HCT116 (cell line): ENCODE results near the gene HOXB1. TPM values are rescaled to one million over a fixed set of nuclear protein-coding genes. Genes with fewer than 3 reads are reported as not detected.
"Not testable (repeated sequence)": the region's sequence is repeated elsewhere in the genome, so short reads cannot be mapped to it uniquely, and the experiment has no call there.

Source experiments
- ATAC-seq: fragments of 200-7000 bp; cut with Tn5 transposase; 2 replicates; pipeline ENCODE4 v1.9.1; 2020; ENCODE audit warnings: mild to moderate bottlenecking, moderate library complexity
- BruUV-seq: library from RNA; stranded (reverse); fragments of 400-500 nt; replicated peaks from 2 replicates; lab custom pipeline; 2021; lab: Mats Ljungman, UMichigan
- CTCF ChIA-PET: fragments of 300-600 bp; sonication (Branson Sonifier 250); formaldehyde crosslinking; loops from one replicate; lab custom pipeline; 2021; ENCODE audit warnings: antibody characterized with exemption; lab: Charles Lee
- POLR2A ChIA-PET: fragments of 300-600, 350-600 bp; sonication (Branson Sonifier 250); formaldehyde crosslinking; loops from one replicate; lab custom pipeline; 2021; ENCODE audit warnings: antibody characterized with exemption; lab: Charles Lee
- RAD21 ChIA-PET, 2 experiments: fragments of 300-600 bp; sonication (Branson Sonifier 250); formaldehyde crosslinking; loops; one replicate each; lab custom pipeline; 2023; ENCODE audit warnings: low total read pairs in 2 of 2; ENCODE audit not compliant: uncharacterized antibody in 2 of 2, unreplicated experiment in 2 of 2, low non-redundant PET in 1 of 2; lab: Charles Lee
- DNase-seq: peaks from one replicate; pipeline ENCODE4 v3.0.0-alpha.2; 2010; ENCODE audit warnings: low read depth, low spot score
- H2AFZ ChIP-seq: fragments of 200-600 bp; shearing (Covaris generic), sonication (generic); 2 replicates; pipeline ENCODE4 v1.6.1; 2017; ENCODE audit warnings: low read depth, mixed run types, mixed read lengths, antibody characterized with exemption, low read length; ENCODE audit not compliant: poor library complexity, severe bottlenecking
- H3K27ac ChIP-seq: 2 replicates; pipeline ENCODE4 v1.5.1; 2012; ENCODE audit warnings: low read depth, low read length
- H3K27me3 ChIP-seq: fragments of 200-600 bp; sonication (generic); 2 replicates; pipeline ENCODE4 v1.6.1; 2016; ENCODE audit warnings: mixed run types, low read length, mixed read lengths; ENCODE audit not compliant: insufficient read depth
- H3K36me3 ChIP-seq, 2 experiments: fragments of 200-500 bp in 1 of 2; fragments of 200-600 bp in 1 of 2; sonication (Bioruptor generic) in 1 of 2; sonication (generic) in 1 of 2; 2 replicates each; pipeline versions ENCODE4 v1.5.1 to v1.6.1; 2014 to 2016; ENCODE audit warnings: low read length in 2 of 2, inconsistent platforms in 1 of 2, mixed read lengths in 1 of 2, mixed run types in 1 of 2; ENCODE audit not compliant: insufficient read depth in 2 of 2, control insufficient read depth in 1 of 2
- H3K4me1 ChIP-seq, 2 experiments: fragments of 200-600 bp in 1 of 2; sonication (generic) in 1 of 2; 2 replicates each; pipeline versions ENCODE4 v1.5.1 to v1.6.1; 2012 to 2017; ENCODE audit warnings: low read length in 2 of 2, inconsistent platforms in 1 of 2, mild to moderate bottlenecking in 1 of 2, mixed read lengths in 1 of 2, mixed run types in 1 of 2, moderate library complexity in 1 of 2; ENCODE audit not compliant: insufficient read depth in 2 of 2, control insufficient read depth in 1 of 2
- H3K4me2 ChIP-seq: fragments of 200-600 bp; sonication (generic); 2 replicates; pipeline ENCODE4 v1.6.1; 2017; ENCODE audit warnings: mixed run types, low read length, mixed read lengths
- H3K4me3 ChIP-seq, 2 experiments: fragments of 200-600 bp in 1 of 2; sonication (generic) in 1 of 2; replicated peaks in 1 of 2; 2 replicates each; pipeline ENCODE4 v1.5.1; 2011 to 2016; ENCODE audit warnings: low read length in 2 of 2, control low read depth in 1 of 2, low read depth in 1 of 2, mild to moderate bottlenecking in 1 of 2, mixed read lengths in 1 of 2, mixed run types in 1 of 2
- H3K79me2 ChIP-seq: fragments of 200-600 bp; sonication (generic); 2 replicates; pipeline ENCODE4 v1.6.1; 2017; ENCODE audit warnings: mild to moderate bottlenecking, mixed run types, low read length, moderate library complexity, mixed read lengths; ENCODE audit not compliant: insufficient read depth
- H3K9ac ChIP-seq: fragments of 200-600 bp; sonication (generic); 2 replicates; pipeline ENCODE4 v1.6.1; 2016; ENCODE audit warnings: low read length, mixed read lengths
- H3K9me2 ChIP-seq: fragments of 200-600 bp; sonication (generic), shearing (Covaris generic); 2 replicates; pipeline ENCODE4 v1.6.1; 2017; ENCODE audit warnings: mixed run types, mild to moderate bottlenecking, moderate library complexity; ENCODE audit not compliant: insufficient read depth
- H3K9me3 ChIP-seq, 2 experiments: fragments of 200-500 bp in 1 of 2; fragments of 200-600 bp in 1 of 2; sonication (Bioruptor generic) in 1 of 2; sonication (generic) in 1 of 2; 2 replicates each; pipeline ENCODE4 v1.6.1; 2014 to 2017; ENCODE audit warnings: low read length in 2 of 2, mixed read lengths in 2 of 2, inconsistent platforms in 1 of 2, low read depth in 1 of 2, mild to moderate bottlenecking in 1 of 2, mixed run types in 1 of 2, moderate library complexity in 1 of 2; ENCODE audit not compliant: control insufficient read depth in 1 of 2, insufficient read depth in 1 of 2
- H4K20me1 ChIP-seq: fragments of 200-600 bp; sonication (generic), shearing (Covaris generic); 2 replicates; pipeline ENCODE4 v1.6.1; 2017; ENCODE audit warnings: mixed run types, mild to moderate bottlenecking, moderate library complexity; ENCODE audit not compliant: insufficient read depth
- CTCF ChIP-seq, 3 experiments: fragments of 200-600 bp in 1 of 3; sonication (generic) in 1 of 3; IDR thresholded peaks in 2 of 3; conservative IDR thresholded peaks in 1 of 3; 2 replicates each; pipeline ENCODE4 v1.5.1; 2012 to 2017; ENCODE audit warnings: low read depth in 2 of 3, low read length in 2 of 3, antibody characterized with exemption in 1 of 3, borderline replicate concordance in 1 of 3, control low read depth in 1 of 3, mild to moderate bottlenecking in 1 of 3, mixed read lengths in 1 of 3, mixed run types in 1 of 3, moderate library complexity in 1 of 3; ENCODE audit not compliant: insufficient read depth in 1 of 3
- EZH2 ChIP-seq: fragments of 200-600 bp; sonication (generic); IDR thresholded peaks from 2 replicates; pipeline ENCODE4 v1.6.1; 2017; ENCODE audit warnings: antibody characterized with exemption, mixed run types
- EZH2phosphoT487 ChIP-seq: fragments of 200-600 bp; IDR thresholded peaks from 2 replicates; pipeline ENCODE4 v1.6.1; 2018; ENCODE audit warnings: antibody characterized with exemption, borderline replicate concordance
- FOSL1 ChIP-seq: IDR thresholded peaks from 2 replicates; pipeline ENCODE4 v1.6.1; 2012; ENCODE audit warnings: low read depth
- MAX ChIP-seq: IDR thresholded peaks from 2 replicates; pipeline ENCODE4 v1.6.1; 2012
- REST ChIP-seq: IDR thresholded peaks from 2 replicates; pipeline ENCODE4 v1.6.1; 2012; ENCODE audit warnings: low read depth
- SP1 ChIP-seq: IDR thresholded peaks from 2 replicates; pipeline ENCODE4 v1.6.1; 2012; ENCODE audit warnings: low read depth
- YY1 ChIP-seq: IDR thresholded peaks from 2 replicates; pipeline ENCODE4 v1.6.1; 2011; ENCODE audit warnings: low read length, low read depth, moderate library complexity, mild to moderate bottlenecking; ENCODE audit not compliant: insufficient replicate concordance; ENCODE audit errors: extremely low read depth
- ZBTB33 ChIP-seq: IDR thresholded peaks from 2 replicates; pipeline ENCODE4 v1.6.1; 2011; ENCODE audit warnings: mild to moderate bottlenecking, low read length, moderate library complexity; ENCODE audit not compliant: insufficient replicate concordance; ENCODE audit errors: extremely low read depth
- ZNF274 ChIP-seq: fragments of 200-500 bp; sonication (Bioruptor generic); IDR thresholded peaks from 2 replicates; pipeline ENCODE4 v1.6.1; 2014; ENCODE audit warnings: mild to moderate bottlenecking, low read depth, low read length, inconsistent platforms
- intact Hi-C: fragments of 100-400 bp; cut with micrococcal nuclease; formaldehyde crosslinking; loops from 2 replicates; pipeline ENCODE4 v1.10.0; 2022
- total RNA-seq: library from RNA; stranded (reverse); gene quantifications from one replicate; pipeline ENCODE4 v1.2.1, GENCODE V29; 2021; ENCODE audit not compliant: unreplicated experiment

HOXB1 gene
- total RNA-seq, 1 experiment from 2014 or later = not detected

- RAD21 ChIA-PET = interaction anchor here in 1 of 2 experiments (1.3 kb wide), 1 partner anchor 9 kb away, joined by 3 read pairs; no protein-coding TSS in a partner anchor
- Histone ChIP-seq H3K4me1 (peaks cover 56 to 74% of the 10 kb centered on the region in 2 experiments), H3K9ac (peak overlapping the region; percentile 61), H3K27ac (peak overlapping the region; percentile 83)
- not testable (repeated sequence) for H4K20me1 ChIP-seq, H3K9me2 ChIP-seq, ATAC-seq, H3K27me3 ChIP-seq, H2AFZ ChIP-seq, H3K9me3 ChIP-seq, BruUV-seq, H3K79me2 ChIP-seq
- intact Hi-C loops = loop anchor here (10.0 kb wide), 2 partner anchors 132 to 458 kb away; partner anchors contain the start of genes HOXB7 and HOXB8
- 0 out of 2 replicates have a peak, but pooled peaks have one; percentile 2 for TF ChIP-seq FOSL1
- TF ChIP-seq, all 23 proteins: peak for 1; not testable (repeated sequence) for 22
- ChIA-PET POLR2A (interaction anchor here (0.7 kb wide), 1 partner anchor 10 kb away, joined by 3 read pairs; no protein-coding TSS in a partner anchor), CTCF (interaction anchor here (1.3 kb wide), 1 partner anchor 219 kb away, joined by 4 read pairs; no protein-coding TSS in a partner anchor)
- not testable (repeated sequence) for H3K36me3 ChIP-seq, H3K4me3 ChIP-seq, DNase-seq
- H3K4me2 ChIP-seq = peak overlapping the region; percentile 70
These were observed 48.5 kb downstream of the HOXB1 start for GRCh38 chr17:48482301-48482700.

- H3K9me3 ChIP-seq = no peaks in the 10 kb centered on the region
- no peak overlapping the region for H3K27ac ChIP-seq
- no peaks in the 10 kb centered on the region for H3K9me2 ChIP-seq
- H2AFZ ChIP-seq = peak overlapping the region; percentile 80
- no peak overlapping the region for H3K9ac ChIP-seq
- DNase-seq (no peak), ATAC-seq (no peak)
- POLR2A ChIA-PET = no interaction called here
- RAD21 ChIA-PET = no interaction called here
- CTCF ChIA-PET = no interaction called here
- H3K27me3 ChIP-seq = no peaks in the 10 kb centered on the region
- H3K4me1 ChIP-seq = peaks cover 28 to 41% of the 10 kb centered on the region in 2 experiments
- no peaks in the 10 kb centered on the region for H3K79me2 ChIP-seq
- H4K20me1 ChIP-seq = no peaks in the 10 kb centered on the region
- BruUV-seq = no TSS peak
- H3K4me3 ChIP-seq = no peak overlapping the region
- H3K4me2 ChIP-seq = no peak overlapping the region
- no peaks in the 10 kb centered on the region for H3K36me3 ChIP-seq
- intact Hi-C loops = no loop called here
- TF ChIP-seq FOSL1 (no peak), YY1 (no peak), EZH2phosphoT487 (no peak), ZNF274 (no peak), REST (no peak), SP1 (no peak), ZBTB33 (no peak), CTCF (IDR thresholded peaks at IDR 0.05 in 2 of 3, conservative IDR thresholded peaks at IDR 0.05 in 1 of 3; ENCODE audit: borderline replicate concordance in 1 of 3, insufficient read depth in 1 of 3, low read depth in 2 of 3, low read length in 2 of 3) (no peak), EZH2 (no peak), MAX (no peak)
These were observed 51.8 kb downstream of the HOXB1 start for GRCh38 chr17:48479014-48479402.
